ENCODE results near the gene PTCD2.
"Not testable (repeated sequence)": the region's sequence is repeated elsewhere in the genome, so short reads cannot be mapped to it uniquely, and the experiment has no call there.

The PTCD2 gene

DNA sequence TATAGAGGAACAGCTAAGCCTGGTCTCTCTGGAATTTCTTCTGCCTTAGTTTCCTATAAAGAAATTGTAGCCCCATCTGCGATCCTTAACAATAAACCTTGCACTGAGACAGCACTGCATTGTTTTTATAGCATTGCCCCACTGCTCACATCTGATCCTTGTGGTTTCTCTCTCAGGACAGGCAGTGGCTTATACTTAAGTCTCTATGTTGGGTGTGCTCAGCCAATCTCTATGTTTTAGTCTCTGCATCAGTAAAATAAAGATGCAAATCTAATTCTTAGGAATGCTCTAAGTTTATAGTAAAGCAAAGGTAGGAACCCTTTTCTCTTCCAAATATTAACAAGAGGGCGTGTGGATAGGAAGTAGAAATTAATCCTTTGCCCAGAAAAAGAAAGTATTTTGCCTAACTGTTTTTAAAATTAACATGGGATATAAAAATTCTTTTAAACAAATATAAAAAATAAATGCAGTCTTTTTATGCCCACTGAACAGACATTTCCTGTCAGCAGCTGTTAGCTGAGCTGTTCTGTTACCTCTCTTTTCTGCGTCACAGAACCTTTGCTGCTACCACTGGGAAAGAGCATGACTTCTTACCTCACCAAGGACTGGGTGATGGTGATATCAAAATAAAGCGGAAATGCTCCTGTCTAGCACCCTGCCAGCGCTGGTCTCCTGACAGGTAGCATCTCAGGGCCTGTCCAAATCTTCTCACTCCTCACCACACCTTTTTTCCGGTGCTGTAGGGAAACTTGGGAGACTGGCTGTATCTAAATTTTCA lies 29.6 kb upstream of the PTCD2 start:
- Mint-ChIP-seq H3K36me3 (ENCODE audit: low read depth) (peaks cover 16% of the 10 kb centered on the region), H3K27me3 (ENCODE audit: low read depth) (no peaks in the 10 kb centered on the region), H3K9me3 (no peaks in the 10 kb centered on the region), H3K27ac (no peak overlapping the region), H3K4me1 (ENCODE audit: low read depth) (no peaks in the 10 kb centered on the region), H3K4me3 (no peak overlapping the region)

DNA sequence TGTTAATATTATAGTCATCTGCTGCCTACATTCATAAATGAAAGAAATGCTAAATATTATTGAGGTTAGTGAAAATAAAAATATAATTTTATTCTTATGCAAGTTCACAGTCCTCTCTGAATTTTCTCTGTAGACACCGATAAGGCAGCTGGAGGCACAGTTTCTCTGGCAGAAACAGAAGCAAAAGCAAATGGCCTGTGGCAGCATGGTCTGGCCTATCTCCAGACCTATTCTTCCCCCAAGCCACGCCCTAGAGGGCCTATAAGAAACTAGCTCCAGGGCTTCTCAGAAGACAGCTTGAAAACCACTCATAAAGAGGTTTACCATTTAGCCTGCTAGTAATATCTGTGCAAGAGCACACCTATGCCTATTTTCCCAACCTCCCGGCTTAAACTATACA lies 28.6 kb upstream of the PTCD2 start:
- Mint-ChIP-seq H3K36me3 (ENCODE audit: low read depth) (peaks cover 19% of the 10 kb centered on the region), H3K9me3 (no peaks in the 10 kb centered on the region), H3K4me3 (no peak overlapping the region), H3K4me1 (ENCODE audit: low read depth) (no peaks in the 10 kb centered on the region), H3K27me3 (ENCODE audit: low read depth) (no peaks in the 10 kb centered on the region), H3K27ac (no peak overlapping the region)

DNA sequence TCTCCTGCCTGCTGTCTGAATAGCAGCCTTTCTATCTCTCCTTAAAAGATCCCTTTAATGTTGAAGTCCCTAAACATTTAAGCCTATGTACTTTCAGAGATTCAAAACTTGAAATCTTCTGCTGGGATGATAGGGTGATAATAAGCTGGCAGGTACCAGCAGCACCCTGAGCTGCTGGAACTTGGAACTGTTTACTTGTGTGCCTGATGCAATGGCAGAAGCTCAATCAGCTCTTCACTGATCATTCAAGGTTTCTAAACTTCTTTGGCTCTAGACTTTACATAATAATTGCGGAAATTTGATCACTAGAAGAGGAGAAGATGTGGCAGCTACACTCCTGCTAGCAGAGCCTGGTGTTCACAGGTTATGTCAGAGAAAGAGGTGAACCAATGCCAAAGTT lies 27.8 kb upstream of the PTCD2 start:
- Mint-ChIP-seq H3K27ac (no peak overlapping the region), H3K9me3 (no peaks in the 10 kb centered on the region), H3K36me3 (ENCODE audit: low read depth) (peaks cover 19% of the 10 kb centered on the region), H3K4me1 (ENCODE audit: low read depth) (no peaks in the 10 kb centered on the region), H3K27me3 (ENCODE audit: low read depth) (no peaks in the 10 kb centered on the region), H3K4me3 (no peak overlapping the region)

DNA sequence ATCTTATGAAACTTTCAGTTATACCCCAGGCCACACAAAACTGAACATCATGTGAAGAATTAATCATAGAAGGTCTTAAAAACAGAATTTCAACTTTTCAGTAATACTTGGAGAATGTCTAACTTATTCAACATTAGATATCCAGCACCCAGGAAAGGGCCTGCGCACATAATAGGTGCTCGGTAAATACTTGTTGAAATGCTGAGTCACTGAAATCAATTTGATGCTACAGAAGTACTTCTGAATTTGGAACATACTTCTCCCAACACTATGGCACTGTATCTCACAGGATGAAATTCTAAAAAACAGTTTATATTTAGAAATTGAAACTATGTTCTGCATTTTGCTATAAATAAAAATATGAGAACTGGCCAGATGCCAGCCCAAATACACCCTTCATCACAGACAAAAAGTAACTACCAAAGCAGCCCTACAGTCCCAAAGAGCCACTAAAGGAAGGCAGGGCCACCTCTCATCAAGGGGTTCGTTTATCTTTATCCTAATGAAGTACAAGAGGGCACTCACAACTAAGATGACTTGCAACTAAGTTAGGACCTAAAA lies 26.6 kb upstream of the PTCD2 start:
- Mint-ChIP-seq H3K4me1 (ENCODE audit: low read depth) (no peaks in the 10 kb centered on the region), H3K9me3 (no peaks in the 10 kb centered on the region), H3K4me3 (no peak overlapping the region), H3K27ac (no peak overlapping the region), H3K27me3 (ENCODE audit: low read depth) (no peaks in the 10 kb centered on the region), H3K36me3 (ENCODE audit: low read depth) (peaks cover 16% of the 10 kb centered on the region)

DNA sequence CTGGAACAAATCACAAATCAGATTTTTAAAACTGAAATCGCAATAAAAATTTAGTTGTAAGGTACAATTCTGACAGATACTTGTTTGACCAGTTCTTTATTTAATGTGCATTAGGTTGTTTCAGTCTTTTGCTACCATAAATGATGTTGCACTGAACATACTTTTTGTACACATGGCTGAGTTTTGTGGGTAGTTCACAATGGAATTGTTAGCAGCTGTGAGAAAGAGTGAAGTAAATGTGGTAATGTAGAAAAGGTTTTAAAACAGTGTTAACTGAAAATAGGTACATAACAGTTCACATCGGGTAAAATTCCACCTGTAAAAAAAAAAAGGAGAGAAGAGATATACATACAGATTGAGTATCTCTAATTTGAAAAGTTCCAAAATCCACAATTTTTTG lies 25.7 kb upstream of the PTCD2 start:
- H3K9me3 Mint-ChIP-seq: no peaks in the 10 kb centered on the region
- no peak overlapping the region for H3K27ac Mint-ChIP-seq
- H3K4me3 Mint-ChIP-seq: no peak overlapping the region
- H3K4me1 Mint-ChIP-seq (ENCODE audit: low read depth): no peaks in the 10 kb centered on the region
- H3K36me3 Mint-ChIP-seq (ENCODE audit: low read depth): peaks cover 16% of the 10 kb centered on the region
- H3K27me3 Mint-ChIP-seq (ENCODE audit: low read depth): no peaks in the 10 kb centered on the region

DNA sequence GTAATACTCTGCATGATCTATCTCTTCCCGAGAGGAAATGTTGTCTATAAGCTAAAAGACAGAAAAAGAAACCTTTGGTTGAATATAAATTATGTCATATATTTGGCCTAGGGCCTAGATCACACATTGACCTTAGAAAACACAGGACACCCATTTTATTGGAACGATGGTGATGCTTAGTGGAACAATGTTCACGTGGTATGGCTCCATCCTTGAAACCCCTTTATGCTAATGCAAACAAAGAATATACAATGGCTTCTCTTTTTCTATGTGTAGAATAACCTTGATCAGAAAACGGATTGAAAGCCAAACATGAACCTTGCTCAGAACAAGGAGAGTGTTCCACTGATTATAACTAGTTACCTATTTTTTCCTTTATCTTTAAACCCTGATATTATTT lies 24.6 kb upstream of the PTCD2 start:
- Mint-ChIP-seq H3K36me3 (ENCODE audit: low read depth) (peaks cover 22% of the 10 kb centered on the region), H3K27me3 (ENCODE audit: low read depth) (no peaks in the 10 kb centered on the region), H3K4me1 (ENCODE audit: low read depth) (peaks cover 7% of the 10 kb centered on the region), H3K9me3 (no peaks in the 10 kb centered on the region), H3K27ac (no peak overlapping the region), H3K4me3 (no peak overlapping the region)

DNA sequence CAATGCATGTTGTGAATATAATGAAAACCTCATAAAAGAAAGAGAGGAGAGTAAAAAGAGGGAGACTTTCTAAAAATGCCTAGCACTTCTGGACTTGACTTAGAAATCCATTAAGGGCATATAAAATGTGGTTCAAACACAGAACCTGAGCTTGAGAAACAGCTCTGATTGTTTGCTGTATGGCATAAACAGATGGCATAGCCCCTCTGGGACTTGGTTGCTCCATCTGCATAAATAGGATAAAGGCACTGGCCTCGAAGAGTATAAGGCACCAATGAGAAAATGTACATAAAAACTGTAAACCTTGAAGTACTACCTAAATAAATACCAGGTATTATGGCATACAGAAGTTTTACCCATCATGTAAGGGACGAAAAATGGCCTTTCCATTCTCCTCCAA lies 23.9 kb upstream of the PTCD2 start:
- H3K27me3 Mint-ChIP-seq (ENCODE audit: low read depth): no peaks in the 10 kb centered on the region
- no peak overlapping the region for H3K4me3 Mint-ChIP-seq
- H3K9me3 Mint-ChIP-seq: no peaks in the 10 kb centered on the region
- peaks cover 7% of the 10 kb centered on the region for H3K4me1 Mint-ChIP-seq (ENCODE audit: low read depth)
- H3K36me3 Mint-ChIP-seq (ENCODE audit: low read depth): peaks cover 22% of the 10 kb centered on the region
- no peak overlapping the region for H3K27ac Mint-ChIP-seq

DNA sequence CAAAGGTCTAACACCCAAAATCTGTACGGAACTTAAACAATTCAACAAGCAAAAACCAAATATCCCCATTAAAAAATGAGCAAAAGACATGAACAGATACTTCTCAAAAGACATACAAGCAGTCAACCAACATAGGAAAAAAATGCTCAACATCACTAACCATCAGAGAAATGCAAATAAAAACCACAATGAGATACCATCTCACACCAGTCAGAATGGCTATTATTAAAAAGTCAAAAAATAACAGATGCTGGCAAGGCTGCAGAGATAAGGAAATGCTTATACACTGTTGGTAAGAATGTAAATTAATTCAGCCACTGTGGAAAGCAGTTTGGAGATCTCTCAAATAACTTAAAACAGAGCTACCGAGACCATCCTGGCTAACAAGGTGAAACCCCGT lies 22.0 kb upstream of the PTCD2 start:
- H3K27me3 Mint-ChIP-seq (ENCODE audit: low read depth); H3K4me1 Mint-ChIP-seq (ENCODE audit: low read depth); H3K27ac Mint-ChIP-seq; H3K4me3 Mint-ChIP-seq; H3K9me3 Mint-ChIP-seq: not testable (repeated sequence)
- peaks cover 23% of the 10 kb centered on the region for H3K36me3 Mint-ChIP-seq (ENCODE audit: low read depth)

DNA sequence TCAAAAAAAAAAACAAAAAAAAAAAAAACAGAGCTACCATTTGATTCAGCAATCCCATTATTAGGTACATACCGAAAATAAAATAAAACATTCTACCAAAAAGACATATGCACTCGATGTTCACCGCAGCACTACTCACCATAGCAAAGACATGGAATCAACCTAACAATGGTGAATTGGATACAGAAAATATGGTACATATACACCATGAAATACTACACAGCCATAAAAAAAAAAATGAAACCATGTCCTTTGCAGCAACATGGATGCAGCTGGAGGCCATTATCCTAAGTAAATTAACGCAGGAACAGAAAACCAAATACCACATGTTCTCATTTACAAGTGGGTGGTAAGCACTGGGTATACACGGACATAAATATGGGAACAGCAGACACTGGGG lies 21.5 kb upstream of the PTCD2 start:
- Mint-ChIP-seq H3K9me3 (no peaks in the 10 kb centered on the region), H3K36me3 (ENCODE audit: low read depth) (peaks cover 26% of the 10 kb centered on the region), H3K27ac (no peak overlapping the region), H3K4me1 (ENCODE audit: low read depth) (peaks cover 7% of the 10 kb centered on the region), H3K4me3 (no peak overlapping the region), H3K27me3 (ENCODE audit: low read depth) (no peaks in the 10 kb centered on the region)

DNA sequence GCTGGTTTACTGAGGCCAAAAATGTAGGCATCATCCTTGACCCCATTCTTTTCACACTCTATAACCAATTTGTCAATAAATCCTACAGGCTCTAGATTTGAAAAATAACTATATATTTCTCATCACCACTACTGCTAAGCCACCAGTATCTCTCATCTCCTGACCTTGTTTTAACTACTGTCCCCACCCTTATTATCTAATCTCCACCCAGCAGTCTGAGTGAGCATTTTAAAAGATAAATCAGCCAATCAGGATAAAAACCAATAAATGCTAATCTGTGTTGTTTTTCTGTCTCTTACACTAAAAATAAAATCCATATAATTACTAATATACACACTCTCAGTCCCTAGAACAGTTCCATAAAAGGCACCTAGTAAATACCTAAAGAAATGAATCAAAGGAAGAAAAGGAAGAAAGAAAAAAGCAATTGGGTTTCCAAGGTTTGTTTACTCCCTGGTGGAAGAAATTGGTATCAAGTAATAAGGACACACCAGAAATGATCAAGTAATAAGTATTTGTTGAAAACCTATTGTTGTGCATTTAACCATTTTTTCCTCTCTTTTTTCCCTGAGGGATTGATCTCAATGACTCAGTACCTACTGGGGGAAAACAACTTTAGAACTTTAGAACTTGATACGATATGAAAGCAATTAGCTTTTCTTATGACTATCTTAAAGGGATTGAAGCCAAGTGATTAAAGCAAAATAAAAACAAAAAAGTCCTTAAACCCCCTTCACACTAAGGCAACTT lies 19.4 kb upstream of the PTCD2 start:
- Mint-ChIP-seq H3K4me3 (no peak overlapping the region), H3K9me3 (no peaks in the 10 kb centered on the region), H3K36me3 (ENCODE audit: low read depth) (peaks cover 20% of the 10 kb centered on the region), H3K27ac (no peak overlapping the region), H3K27me3 (ENCODE audit: low read depth) (no peaks in the 10 kb centered on the region), H3K4me1 (ENCODE audit: low read depth) (peaks cover 15% of the 10 kb centered on the region)

DNA sequence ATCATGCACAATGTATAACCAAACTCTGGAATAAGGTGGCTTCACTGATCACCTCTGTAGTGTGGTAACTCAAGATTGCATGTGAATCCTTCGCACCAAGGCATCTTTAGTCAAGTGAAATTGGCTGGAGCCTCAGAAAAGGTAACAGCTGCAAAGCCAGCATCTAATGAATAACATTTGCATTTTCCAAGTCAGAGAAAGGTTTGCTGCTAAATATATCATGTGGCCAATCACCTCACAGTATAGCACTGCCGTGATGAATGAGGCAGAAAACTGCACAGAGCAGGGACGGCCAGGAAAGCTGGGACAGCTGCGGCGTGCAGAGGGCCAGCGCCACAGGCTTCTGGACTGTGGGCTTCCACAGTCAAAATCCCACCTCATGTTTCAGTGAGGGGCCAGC lies 18.6 kb upstream of the PTCD2 start:
- Mint-ChIP-seq H3K36me3 (ENCODE audit: low read depth) (peaks cover 17% of the 10 kb centered on the region), H3K4me3 (no peak overlapping the region), H3K27me3 (ENCODE audit: low read depth) (no peaks in the 10 kb centered on the region), H3K27ac (no peak overlapping the region), H3K9me3 (no peaks in the 10 kb centered on the region), H3K4me1 (ENCODE audit: low read depth) (peaks cover 15% of the 10 kb centered on the region)

DNA sequence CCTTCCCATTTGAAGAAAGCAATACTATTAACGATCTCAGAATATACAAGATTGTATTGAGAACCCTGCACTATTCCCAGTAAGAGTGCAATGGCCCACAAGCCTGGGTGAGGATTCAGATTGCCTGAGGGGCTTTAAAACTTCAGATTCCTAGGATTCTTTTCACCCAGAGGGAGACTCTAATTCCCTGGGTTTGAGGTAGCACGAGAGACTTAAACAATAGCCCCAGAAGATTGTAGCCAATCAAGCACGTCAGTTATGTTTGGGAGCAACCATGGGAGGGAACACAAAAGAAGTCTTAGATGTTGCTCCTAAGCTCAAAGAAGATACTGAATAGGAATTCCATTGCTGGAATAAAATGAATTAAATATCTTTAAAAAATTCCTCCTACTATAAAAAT lies 18.0 kb upstream of the PTCD2 start:
- Mint-ChIP-seq H3K9me3 (no peaks in the 10 kb centered on the region), H3K4me3 (no peak overlapping the region), H3K4me1 (ENCODE audit: low read depth) (peaks cover 15% of the 10 kb centered on the region), H3K27ac (no peak overlapping the region), H3K27me3 (ENCODE audit: low read depth) (no peaks in the 10 kb centered on the region), H3K36me3 (ENCODE audit: low read depth) (peaks cover 17% of the 10 kb centered on the region)

DNA sequence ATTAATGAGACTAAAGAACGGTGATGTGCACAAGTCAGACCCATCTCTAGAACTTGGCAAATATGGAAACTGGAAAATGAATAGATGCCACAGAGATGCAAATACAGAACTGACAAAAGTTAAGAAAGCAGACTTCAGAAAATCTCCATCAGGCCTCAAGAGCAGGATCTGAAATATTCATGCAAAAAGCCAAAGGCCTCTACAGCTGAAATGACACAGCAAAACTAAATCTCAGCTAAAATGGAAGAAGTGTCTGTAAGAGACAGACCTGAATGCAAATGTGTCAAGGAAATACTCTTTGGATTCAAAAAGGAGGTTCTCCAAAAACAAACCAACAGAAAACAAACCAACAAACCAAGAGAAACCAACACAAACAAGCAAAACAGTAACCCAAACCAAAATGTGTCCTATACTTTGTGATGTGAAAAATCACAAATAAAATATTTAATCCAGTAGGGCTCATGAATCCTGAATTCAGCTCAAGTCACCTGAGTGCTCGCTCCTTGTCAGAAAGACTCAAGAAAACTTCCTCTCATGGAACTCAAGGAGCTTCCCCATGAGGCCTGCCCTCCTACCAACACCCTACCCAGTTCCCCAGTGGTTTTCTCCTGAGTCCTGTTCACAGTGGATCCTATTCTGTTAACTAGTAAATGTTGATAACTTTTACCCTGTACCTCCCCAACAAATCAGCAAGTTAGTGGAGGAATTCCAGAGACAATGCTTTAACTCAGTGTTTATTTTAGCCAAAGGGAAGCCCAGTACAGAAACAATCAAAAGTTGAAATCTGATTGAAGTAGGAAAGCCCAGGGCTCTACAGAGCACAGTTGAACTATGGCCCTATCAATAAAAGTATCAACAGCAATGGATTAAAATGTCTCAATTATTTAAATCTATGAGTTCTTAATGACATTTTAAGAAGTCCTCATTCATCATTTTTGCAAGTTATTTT lies 14.7 kb upstream of the PTCD2 start:
- Mint-ChIP-seq H3K4me3 (no peak overlapping the region), H3K27ac (peak overlapping the region; percentile 34), H3K9me3 (no peaks in the 10 kb centered on the region), H3K36me3 (ENCODE audit: low read depth) (peaks cover 14% of the 10 kb centered on the region), H3K4me1 (ENCODE audit: low read depth) (peaks cover 22% of the 10 kb centered on the region), H3K27me3 (ENCODE audit: low read depth) (no peaks in the 10 kb centered on the region)

DNA sequence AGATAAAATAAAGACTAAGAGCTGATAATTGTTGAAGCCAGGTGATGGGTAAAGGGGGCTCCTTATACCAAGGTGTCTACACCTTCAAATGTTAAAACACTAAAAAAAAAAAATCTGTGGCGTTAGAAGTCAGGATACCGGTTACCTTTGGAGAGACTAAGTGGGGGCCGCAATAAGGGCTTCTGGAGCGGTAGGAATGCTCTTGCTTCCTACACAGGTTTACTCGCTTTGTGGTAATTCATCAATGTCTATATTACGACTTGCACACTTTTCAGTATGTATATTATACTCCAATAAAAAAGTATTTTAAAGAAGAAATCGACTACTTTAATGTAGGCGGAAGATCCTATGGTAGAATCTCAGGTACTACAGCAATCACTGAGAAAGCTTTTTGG lies 12.6 kb upstream of the PTCD2 start:
- peaks cover 17% of the 10 kb centered on the region for H3K36me3 Mint-ChIP-seq (ENCODE audit: low read depth)
- H3K9me3 Mint-ChIP-seq: no peaks in the 10 kb centered on the region
- H3K27ac Mint-ChIP-seq: peak overlapping the region; percentile 96
- H3K4me1 Mint-ChIP-seq (ENCODE audit: low read depth): peaks cover 23% of the 10 kb centered on the region
- no peaks in the 10 kb centered on the region for H3K27me3 Mint-ChIP-seq (ENCODE audit: low read depth)
- peak overlapping the region; percentile 84 for H3K4me3 Mint-ChIP-seq
